ENCODE data around the gene RANBP1. TPM values are rescaled to one million over a fixed set of nuclear protein-coding genes. Genes with fewer than 3 reads are reported as not detected.

Gene RANBP1
- total and polyA plus RNA-seq, 9 of the 15 experiments (the other 6 are each of a cell fraction or from before 2014, with no cell fraction given), result 162 to 2,891 (median 1,289) TPM

DNA sequence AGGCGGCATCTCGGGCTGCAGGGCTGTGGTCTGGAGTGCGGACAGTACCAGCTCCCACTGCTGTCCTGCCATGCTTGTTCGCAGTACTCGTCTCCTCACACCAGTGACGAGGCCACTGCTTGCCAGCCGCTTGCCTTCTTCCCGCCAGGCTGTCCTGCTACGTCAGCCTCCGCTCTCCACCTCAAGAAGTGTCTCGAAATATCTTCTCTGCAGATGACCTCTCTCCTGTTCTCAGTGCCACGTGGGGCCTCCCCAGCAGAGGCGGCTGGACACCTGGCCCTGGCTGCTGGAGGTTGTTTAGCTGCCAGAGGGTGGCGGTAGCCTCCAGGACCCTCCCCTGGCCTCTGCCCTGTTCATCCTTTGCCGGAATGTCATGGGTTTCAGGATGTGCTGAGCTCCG is 38.0 kb downstream of the RANBP1 start (continued):
- TF ChIP-seq, protein P1, sequence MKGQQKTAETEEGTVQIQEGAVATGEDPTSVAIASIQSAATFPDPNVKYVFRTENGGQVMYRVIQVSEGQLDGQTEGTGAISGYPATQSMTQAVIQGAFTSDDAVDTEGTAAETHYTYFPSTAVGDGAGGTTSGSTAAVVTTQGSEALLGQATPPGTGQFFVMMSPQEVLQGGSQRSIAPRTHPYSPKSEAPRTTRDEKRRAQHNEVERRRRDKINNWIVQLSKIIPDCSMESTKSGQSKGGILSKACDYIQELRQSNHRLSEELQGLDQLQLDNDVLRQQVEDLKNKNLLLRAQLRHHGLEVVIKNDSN (CRISPR knock-in tag; IDR thresholded peaks at IDR 0.05), result peak; percentile 87
- TF ChIP-seq ZFP30 (CRISPR knock-in tag; IDR thresholded peaks at IDR 0.05; ENCODE audit: borderline replicate concordance) (no peak), GABPB1 (CRISPR knock-in tag; IDR thresholded peaks at IDR 0.05) (0 out of 2 replicates have a peak, but pooled peaks have one; percentile 24), ZC3H4 (CRISPR knock-in tag; IDR thresholded peaks at IDR 0.05; ENCODE audit: borderline replicate concordance) (peak; percentile 13; the same call in 1 of the 2 replicates), HDAC1 (IDR thresholded peaks at IDR 0.05) (peak in 1 of 2 experiments; percentile 21; a peak in 1 of 4 replicates), ZSCAN29 (IDR thresholded peaks at IDR 0.05) (no peak), KDM5B (IDR thresholded peaks at IDR 0.05; ENCODE audit: insufficient replicate concordance, low read depth, low read length) (no peak), SMARCA5 (IDR thresholded peaks at IDR 0.05) (no peak), ZNF263 (CRISPR knock-in tag; IDR thresholded peaks at IDR 0.05; ENCODE audit: borderline replicate concordance) (peak; percentile 55)
- TF ChIP-seq, protein P2, sequence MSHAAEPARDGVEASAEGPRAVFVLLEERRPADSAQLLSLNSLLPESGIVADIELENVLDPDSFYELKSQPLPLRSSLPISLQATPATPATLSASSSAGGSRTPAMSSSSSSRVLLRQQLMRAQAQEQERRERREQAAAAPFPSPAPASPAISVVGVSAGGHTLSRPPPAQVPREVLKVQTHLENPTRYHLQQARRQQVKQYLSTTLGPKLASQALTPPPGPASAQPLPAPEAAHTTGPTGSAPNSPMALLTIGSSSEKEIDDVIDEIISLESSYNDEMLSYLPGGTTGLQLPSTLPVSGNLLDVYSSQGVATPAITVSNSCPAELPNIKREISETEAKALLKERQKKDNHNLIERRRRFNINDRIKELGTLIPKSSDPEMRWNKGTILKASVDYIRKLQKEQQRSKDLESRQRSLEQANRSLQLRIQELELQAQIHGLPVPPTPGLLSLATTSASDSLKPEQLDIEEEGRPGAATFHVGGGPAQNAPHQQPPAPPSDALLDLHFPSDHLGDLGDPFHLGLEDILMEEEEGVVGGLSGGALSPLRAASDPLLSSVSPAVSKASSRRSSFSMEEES (CRISPR knock-in tag; IDR thresholded peaks at IDR 0.05), result no peak
- TF ChIP-seq, protein P3, sequence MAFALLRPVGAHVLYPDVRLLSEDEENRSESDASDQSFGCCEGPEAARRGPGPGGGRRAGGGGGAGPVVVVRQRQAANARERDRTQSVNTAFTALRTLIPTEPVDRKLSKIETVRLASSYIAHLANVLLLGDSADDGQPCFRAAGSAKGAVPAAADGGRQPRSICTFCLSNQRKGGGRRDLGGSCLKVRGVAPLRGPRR (CRISPR knock-in tag; IDR thresholded peaks at IDR 0.05), result no peak
- TF ChIP-seq, protein P4, sequence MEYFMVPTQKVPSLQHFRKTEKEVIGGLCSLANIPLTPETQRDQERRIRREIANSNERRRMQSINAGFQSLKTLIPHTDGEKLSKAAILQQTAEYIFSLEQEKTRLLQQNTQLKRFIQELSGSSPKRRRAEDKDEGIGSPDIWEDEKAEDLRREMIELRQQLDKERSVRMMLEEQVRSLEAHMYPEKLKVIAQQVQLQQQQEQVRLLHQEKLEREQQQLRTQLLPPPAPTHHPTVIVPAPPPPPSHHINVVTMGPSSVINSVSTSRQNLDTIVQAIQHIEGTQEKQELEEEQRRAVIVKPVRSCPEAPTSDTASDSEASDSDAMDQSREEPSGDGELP (CRISPR knock-in tag; IDR thresholded peaks at IDR 0.05; ENCODE audit: borderline replicate concordance), result peak; percentile 42; the same call in 1 of the 2 replicates

Data from K562 (cell line).